ENCODE measurements around the gene GALT.

Gene GALT

GRCh38 chr9:34684145-34684544, 37.7 kb downstream of the GALT start:
- DNase-seq (ENCODE audit: low spot score): no peak

DNA sequence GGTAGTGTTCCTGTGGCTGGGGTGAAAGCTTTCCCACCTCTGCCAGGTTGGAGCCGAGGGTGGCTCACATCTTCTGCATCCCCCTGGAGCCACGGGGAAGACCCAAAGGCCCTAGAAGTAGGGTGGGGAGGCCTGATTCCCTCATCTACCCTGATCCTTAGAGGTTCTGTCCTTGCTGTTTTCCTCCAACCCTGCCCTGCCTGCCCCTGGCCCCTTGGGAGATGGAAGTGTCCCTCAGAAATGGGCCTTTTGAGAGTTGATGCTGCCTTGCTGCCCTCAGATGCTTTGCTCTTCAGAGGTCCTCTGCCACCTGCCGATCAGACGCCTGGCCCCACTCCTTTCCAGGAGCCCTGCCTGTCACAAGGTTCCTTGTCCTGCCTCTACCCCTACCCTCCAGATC, 38.3 kb downstream of the GALT start:
- DNase-seq (ENCODE audit: low spot score): no peak

DNA sequence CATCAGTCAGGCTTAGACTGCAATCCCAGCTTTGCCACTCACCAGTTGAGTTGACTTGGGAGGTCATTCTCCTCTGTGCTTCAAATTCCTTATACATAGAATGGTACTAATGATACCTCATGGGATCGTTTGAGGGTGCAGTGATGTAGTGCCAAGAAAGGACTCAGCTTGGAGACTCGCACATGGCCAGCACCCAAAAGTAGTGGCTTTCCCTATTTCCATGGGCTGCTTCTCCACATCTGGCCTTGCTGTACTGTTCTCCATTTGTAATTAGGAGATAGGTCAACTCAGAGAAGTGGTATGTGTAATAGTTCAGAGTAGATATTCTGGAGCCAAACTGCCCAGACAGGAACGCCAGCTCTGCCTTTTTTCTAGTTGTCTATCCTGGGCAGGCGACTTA, 39.1 kb downstream of the GALT start:
- DNase-seq (ENCODE audit: low spot score): no peak

DNA sequence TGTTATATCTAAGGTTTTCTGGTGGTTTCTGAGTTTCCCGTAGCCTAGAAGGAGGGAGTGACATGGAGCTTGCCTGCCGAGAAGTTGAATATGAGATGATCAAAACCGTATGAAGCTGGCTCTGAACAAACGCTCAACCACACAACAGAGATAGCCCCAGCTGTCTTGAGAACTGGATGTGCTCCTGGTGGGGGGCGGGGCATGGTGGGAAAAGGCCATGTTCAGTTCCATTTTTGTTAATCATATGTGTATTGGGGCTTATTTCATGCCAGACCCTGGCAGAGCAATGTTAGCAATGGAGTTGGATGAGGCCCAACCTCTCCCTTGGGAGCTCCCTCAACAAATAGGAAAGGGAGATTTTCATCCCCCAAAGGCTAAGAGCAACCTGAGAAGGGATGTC, 39.8 kb downstream of the GALT start:
- no peak for DNase-seq (ENCODE audit: low spot score)

DNA sequence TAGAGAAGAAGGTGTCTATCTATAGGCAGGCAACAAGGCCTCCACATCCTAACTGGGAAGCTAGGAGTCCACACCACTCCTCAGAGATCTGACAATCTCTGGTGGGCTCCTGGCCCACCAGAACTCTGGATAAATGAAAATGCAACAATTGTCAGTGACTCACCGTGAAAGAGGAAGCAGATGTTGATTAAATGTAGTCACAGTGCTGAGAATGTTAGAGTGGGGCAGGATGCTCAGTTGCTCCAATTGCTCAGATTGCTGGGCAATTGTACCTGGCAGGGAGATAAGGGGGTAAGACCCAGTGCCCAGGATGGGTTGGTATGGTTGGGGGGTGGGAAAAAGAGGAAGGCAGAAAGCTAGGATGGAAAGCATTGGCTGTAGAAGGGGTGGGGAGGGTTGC, 40.3 kb downstream of the GALT start:
- no peak for DNase-seq (ENCODE audit: low spot score)

DNA sequence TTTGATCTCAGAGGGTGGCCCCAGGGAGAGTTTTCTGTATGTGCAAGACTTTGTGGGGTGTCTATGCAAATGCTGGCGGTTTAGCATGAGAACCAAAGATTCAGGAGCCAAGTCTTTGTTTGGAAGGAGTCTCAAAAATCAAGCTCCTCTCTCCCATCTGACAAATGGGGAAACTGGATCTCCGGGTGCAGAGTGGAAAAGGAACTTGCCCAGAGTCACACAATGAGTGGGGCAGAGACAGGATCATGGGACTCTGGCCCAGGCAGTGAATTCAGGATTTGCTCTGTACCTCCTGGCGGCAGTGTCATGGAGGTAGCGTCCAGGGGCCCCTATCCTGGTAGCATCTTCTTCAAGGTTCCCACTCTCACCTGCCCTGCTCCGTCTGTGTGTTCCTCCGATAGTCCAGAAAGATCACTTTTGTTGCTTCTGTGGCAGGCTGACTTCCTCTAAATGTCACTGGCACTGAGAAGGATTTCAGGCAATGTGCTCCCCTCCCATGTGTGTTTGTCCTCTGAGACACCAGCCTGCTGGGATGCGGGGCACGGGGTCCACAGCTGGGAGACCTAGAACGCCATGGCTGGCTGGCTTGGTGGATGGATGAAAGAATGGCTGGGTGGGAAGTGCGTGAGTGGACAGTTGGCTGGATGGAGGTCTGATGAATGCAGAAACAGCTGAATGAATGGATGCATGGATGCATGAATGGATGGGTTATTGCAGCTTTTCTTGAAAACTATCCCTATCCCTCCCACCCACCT, 41.0 kb downstream of the GALT start:
- no peak for DNase-seq (ENCODE audit: low spot score)

GRCh38 chr9:34688329-34689115, 42.0 kb downstream of the GALT start:
- DNase-seq (ENCODE audit: low spot score): no peak

DNA sequence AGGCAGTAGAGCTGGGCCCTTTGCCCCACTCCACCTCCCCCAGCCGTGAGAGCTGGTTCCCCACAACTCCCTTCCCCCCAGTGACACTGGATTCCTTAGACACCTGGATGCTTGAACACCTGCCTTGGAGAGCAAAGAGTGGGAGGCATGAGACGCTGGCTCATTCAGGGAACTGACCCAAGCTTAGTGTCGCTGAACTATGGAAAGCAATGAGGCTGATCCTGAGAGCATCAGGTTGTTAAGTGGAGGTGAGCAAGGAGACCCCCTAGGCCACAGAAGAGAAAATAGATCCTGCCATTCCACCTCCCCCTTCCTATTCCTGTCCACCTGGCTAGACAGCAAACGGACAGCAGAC, 42.6 kb downstream of the GALT start:
- DNase-seq (ENCODE audit: low spot score): no peak

GRCh38 chr9:34689512-34689911, 43.0 kb downstream of the GALT start:
- no peak for DNase-seq (ENCODE audit: low spot score)

- peak; percentile 11 for DNase-seq (ENCODE audit: low spot score)
These were observed 44.8 kb downstream of the GALT start, which contains the start of gene CCL19 for GRCh38 chr9:34690983-34691935. CCL19 (minus strand) TSS chr9:34691276; CDS start chr9:34691139, 137 bp downstream.

DNA sequence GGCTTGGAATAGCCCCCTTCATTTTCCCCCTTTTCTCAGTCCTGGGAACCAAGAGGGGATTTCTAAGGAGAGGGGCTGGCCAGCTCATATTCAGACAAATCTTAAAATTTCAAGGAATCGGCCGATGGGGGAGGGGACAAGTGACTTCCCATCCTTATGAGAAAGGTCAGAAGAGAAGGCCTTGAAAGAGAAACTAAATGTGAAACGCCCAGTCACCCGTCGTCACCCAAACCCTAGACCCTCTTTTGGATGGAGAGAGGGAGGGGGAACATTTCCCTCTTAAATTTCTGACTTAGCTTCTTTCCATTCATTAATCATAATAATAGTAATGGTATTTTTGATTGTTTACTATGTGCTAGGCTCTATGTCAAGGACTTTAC, 45.5 kb downstream of the GALT start:
- no peak for DNase-seq (ENCODE audit: low spot score)

DNA sequence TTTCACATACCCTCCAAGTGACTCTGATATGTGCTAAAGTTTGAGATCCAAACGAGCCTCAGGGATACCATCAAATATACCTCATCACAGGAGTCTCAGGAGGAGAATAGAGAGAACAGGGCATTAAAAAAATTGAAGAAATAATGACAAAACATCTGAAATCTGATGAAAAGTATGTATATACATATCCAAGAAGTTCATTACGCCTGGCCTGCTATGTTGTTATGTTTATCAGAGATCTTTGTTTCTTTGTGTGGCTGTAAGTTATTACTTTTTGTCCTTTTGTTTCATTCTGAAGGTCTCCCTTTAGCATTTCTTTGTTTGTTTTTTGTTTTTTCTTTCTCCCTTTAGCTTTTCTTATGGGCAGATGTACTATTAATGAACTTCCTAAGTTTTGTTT, 47.1 kb downstream of the GALT start:
- DNase-seq (ENCODE audit: low spot score): no peak

DNA sequence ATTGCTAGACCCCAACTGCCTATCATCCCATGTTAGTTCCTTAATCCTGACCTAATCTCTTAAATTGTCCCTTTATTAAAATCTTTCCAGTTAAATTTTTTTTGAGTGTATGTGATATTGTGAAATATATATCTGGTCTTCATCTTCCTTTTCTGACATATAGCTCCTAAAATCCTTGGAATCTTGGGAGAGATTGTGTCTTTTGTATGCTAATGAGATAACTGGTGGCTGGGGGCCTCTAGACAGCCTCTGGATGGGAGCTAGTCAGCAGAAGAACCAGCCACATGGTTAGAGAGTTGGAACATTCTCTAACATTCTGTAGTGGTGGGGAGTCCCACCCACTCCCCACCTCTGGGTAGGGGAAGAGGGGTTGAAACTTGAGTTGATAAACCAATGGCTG, 48.3 kb downstream of the GALT start:
- DNase-seq (ENCODE audit: low spot score): no peak
